Esophagus squamous epithelium (tissue), 5 donors: ENCODE data around the gene FGF1. TPM values are rescaled to one million over a fixed set of nuclear protein-coding genes. Genes with fewer than 3 reads are reported as not detected.

ENCODE experiments used
- DNase-seq: peaks from one replicate; lab custom pipeline; 2025; lab: John Stamatoyannopoulos, UW
- H3K27ac ChIP-seq, 4 donors: fragments of 200-600 bp; sonication (generic); one replicate each; pipeline ENCODE4 v1.5.1; 2016 to 2019; ENCODE audit warnings: mild to moderate bottlenecking in 1 of 4
- H3K27me3 ChIP-seq, 4 donors: fragments of 200-600 bp; sonication (generic); 1 replicate in 3 of 4; 2 replicates in 1 of 4; pipeline versions ENCODE4 v1.5.1 to v1.6.0; 2017 to 2021; ENCODE audit warnings: antibody characterized with exemption in 1 of 4
- H3K36me3 ChIP-seq, 3 donors: fragments of 200-600 bp; sonication (generic); one replicate each; pipeline ENCODE4 v1.5.1; 2016 to 2019
- H3K4me1 ChIP-seq, 3 donors: fragments of 200-600 bp; sonication (generic); one replicate each; pipeline ENCODE4 v1.5.1; 2017 to 2019
- H3K4me3 ChIP-seq, 4 donors: fragments of 200-600 bp; sonication (generic); 1 replicate in 3 of 4; 2 replicates in 1 of 4; pipeline ENCODE4 v1.5.1; 2016 to 2019; ENCODE audit warnings: mild to moderate bottlenecking in 2 of 4, moderate library complexity in 1 of 4
- H3K9me3 ChIP-seq, 3 donors: fragments of 200-600 bp; sonication (generic); one replicate each; pipeline ENCODE4 v1.5.1; 2016 to 2019
- POLR2A ChIP-seq, 4 donors: fragments of 450-650 bp; IDR thresholded peaks; one replicate each; pipeline ENCODE4 v1.6.1; 2017; ENCODE audit warnings: antibody characterized with exemption in 4 of 4, mild to moderate bottlenecking in 4 of 4, moderate library complexity in 3 of 4
- WGBS, 2 donors: methylation state at CpG; one replicate each; pipeline ENCODE4 v1.1.5; 2018; 5-methylcytosine and 5-hydroxymethylcytosine counted together
- intact Hi-C: fragments of 100-400 bp; cut with DNase I; formaldehyde crosslinking; loops from one replicate; pipeline ENCODE4 v1.15.0; 2022
- total RNA-seq, 4 donors: library from RNA; depleted of rRNA; stranded (reverse); fragments of >200 nt; gene quantifications; one replicate each; pipeline ENCODE4 v1.1.0, GENCODE V29; 2016
- TF ChIP-seq, protein P1 (sequence below), 6 experiments: fragments of 450-650 bp in 4 of 6; fragments of 200-600 bp in 2 of 6; sonication (generic) in 2 of 6; IDR thresholded peaks; one replicate each; pipeline ENCODE4 v1.5.1; 2016 to 2019; ENCODE audit warnings: antibody characterized with exemption in 6 of 6, mild to moderate bottlenecking in 4 of 6, moderate library complexity in 4 of 6
- donor health status: DM: yes; HTN: yes; CAD: no.

Gene FGF1
- total RNA-seq, 4 donors from 2014 or later = 0.38 to 2.4 (median 1.6) TPM; not detected in 1

GRCh38 chr5:142664636-142665035 lies 21.3 kb downstream of the FGF1 start:
- Histone ChIP-seq H3K9me3 (no peaks in the 10 kb centered on the region), H3K36me3 (no peaks in the 10 kb centered on the region), H3K4me3 (no peak overlapping the region), H3K4me1 (peaks cover 0 to 21% (median 0%) of the 10 kb centered on the region in 3 donors), H3K27me3 (no peaks in the 10 kb centered on the region), H3K27ac (no peak overlapping the region)
- intact Hi-C loops = no loop called here
- WGBS, 2 donors = 70 to 75% methylated on average over 6 of the region's 6 CpGs
- TF ChIP-seq, protein P1, sequence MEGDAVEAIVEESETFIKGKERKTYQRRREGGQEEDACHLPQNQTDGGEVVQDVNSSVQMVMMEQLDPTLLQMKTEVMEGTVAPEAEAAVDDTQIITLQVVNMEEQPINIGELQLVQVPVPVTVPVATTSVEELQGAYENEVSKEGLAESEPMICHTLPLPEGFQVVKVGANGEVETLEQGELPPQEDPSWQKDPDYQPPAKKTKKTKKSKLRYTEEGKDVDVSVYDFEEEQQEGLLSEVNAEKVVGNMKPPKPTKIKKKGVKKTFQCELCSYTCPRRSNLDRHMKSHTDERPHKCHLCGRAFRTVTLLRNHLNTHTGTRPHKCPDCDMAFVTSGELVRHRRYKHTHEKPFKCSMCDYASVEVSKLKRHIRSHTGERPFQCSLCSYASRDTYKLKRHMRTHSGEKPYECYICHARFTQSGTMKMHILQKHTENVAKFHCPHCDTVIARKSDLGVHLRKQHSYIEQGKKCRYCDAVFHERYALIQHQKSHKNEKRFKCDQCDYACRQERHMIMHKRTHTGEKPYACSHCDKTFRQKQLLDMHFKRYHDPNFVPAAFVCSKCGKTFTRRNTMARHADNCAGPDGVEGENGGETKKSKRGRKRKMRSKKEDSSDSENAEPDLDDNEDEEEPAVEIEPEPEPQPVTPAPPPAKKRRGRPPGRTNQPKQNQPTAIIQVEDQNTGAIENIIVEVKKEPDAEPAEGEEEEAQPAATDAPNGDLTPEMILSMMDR (IDR thresholded peaks at IDR 0.05) = no peak
- TF ChIP-seq POLR2A (IDR thresholded peaks at IDR 0.05) = no peak
- no peak for DNase-seq

- intact Hi-C loops = no loop called here
Measured at GRCh38 chr5:142664067-142664466, 21.8 kb downstream of the FGF1 start.

GRCh38 chr5:142663246-142663645 lies 22.6 kb downstream of the FGF1 start:
- Histone ChIP-seq H3K9me3 (no peaks in the 10 kb centered on the region), H3K4me3 (no peak overlapping the region), H3K4me1 (peaks cover 0 to 8% (median 0%) of the 10 kb centered on the region in 3 donors), H3K27me3 (no peaks in the 10 kb centered on the region), H3K36me3 (no peaks in the 10 kb centered on the region), H3K27ac (no peak overlapping the region)
- WGBS, 2 donors = 69 to 79% methylated on average over 6 of the region's 6 CpGs
- TF ChIP-seq, protein P1 (IDR thresholded peaks at IDR 0.05) = no peak
- no peak for TF ChIP-seq POLR2A (IDR thresholded peaks at IDR 0.05)
- intact Hi-C loops = no loop called here
- no peak for DNase-seq

More at GRCh38 chr5:142664067-142664466, 21.8 kb downstream of the FGF1 start:
- H3K36me3 ChIP-seq = no peaks in the 10 kb centered on the region
- WGBS, 2 donors = 82 to 86% methylated on average over 5 to 8 of the region's 9 CpGs
- DNase-seq = no peak
- no peak overlapping the region for H3K27ac ChIP-seq
- no peaks in the 10 kb centered on the region for H3K27me3 ChIP-seq
- TF ChIP-seq, protein P1 (IDR thresholded peaks at IDR 0.05) = no peak
- no peak for TF ChIP-seq POLR2A (IDR thresholded peaks at IDR 0.05)
- no peaks in the 10 kb centered on the region for H3K9me3 ChIP-seq
- H3K4me3 ChIP-seq = no peak overlapping the region
- H3K4me1 ChIP-seq = peaks cover 0 to 15% (median 0%) of the 10 kb centered on the region in 3 donors

DNA sequence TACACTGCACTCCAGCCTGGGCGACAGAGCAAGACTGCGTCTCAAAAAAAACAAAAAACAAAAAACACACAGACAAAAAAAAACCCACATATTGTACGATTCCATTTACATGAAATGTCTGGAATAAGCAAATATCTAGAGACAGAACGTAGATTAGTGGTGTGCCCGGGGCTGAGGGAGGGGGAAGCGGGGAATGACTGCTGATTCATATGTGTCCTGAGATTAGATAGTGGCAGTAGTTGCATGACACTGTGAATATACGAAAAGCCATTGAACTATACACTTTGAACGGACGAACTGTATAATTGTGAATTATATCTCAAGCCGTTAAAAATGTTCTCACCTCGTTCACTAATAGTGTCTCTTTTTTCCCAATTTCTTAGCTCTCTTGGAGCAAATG lies 23.9 kb downstream of the FGF1 start:
- WGBS, 2 donors = 90 to 93% methylated on average over 10 to 11 of the region's 11 CpGs
- H3K27me3 ChIP-seq = no peaks in the 10 kb centered on the region
- H3K36me3 ChIP-seq = no peaks in the 10 kb centered on the region
- no peak overlapping the region for H3K27ac ChIP-seq
- H3K4me3 ChIP-seq = no peak overlapping the region
- H3K4me1 ChIP-seq = no peaks in the 10 kb centered on the region
- intact Hi-C loops = no loop called here
- no peak for TF ChIP-seq POLR2A (IDR thresholded peaks at IDR 0.05)
- TF ChIP-seq, protein P1 (IDR thresholded peaks at IDR 0.05) = no peak
- DNase-seq = no peak
- no peaks in the 10 kb centered on the region for H3K9me3 ChIP-seq

- no peak for DNase-seq
- Histone ChIP-seq H3K27ac (no peak overlapping the region), H3K4me1 (peaks cover 0 to 2% (median 0%) of the 10 kb centered on the region in 3 donors), H3K36me3 (no peaks in the 10 kb centered on the region), H3K9me3 (no peaks in the 10 kb centered on the region), H3K27me3 (no peaks in the 10 kb centered on the region), H3K4me3 (no peak overlapping the region)
- 89 to 95% methylated on average over 2 of the region's 2 CpGs for WGBS, 2 donors
- TF ChIP-seq POLR2A (IDR thresholded peaks at IDR 0.05) = no peak
- TF ChIP-seq, protein P1 (IDR thresholded peaks at IDR 0.05) = no peak
- intact Hi-C loops = no loop called here
Measured at GRCh38 chr5:142661143-142661542, 24.7 kb downstream of the FGF1 start.
